ENCODE data around the gene MMP15.

DNA sequence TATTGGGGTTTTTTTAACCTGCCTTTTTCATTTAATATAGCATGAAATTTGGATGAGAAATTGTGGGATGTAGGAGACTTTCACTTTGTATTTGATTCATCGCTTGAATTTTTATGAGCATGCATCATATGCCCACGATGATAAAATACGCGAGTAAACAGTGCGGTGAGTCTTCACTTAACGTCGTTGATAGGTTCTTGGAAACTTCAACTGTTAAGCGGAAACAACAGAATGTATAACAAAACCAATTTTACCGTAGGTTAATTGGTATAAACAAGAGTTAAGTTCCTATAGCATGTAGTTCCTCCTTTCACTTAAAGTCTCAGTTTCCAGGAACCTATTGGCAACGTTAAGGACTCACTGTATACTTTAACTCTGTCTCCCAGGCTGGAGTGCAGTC is 28.7 kb downstream of the MMP15 start:
- TF ChIP-seq CTCF (IDR thresholded peaks at IDR 0.05; ENCODE audit: low read depth, low read length, missing input control) (no peak), TAF1 (conservative IDR thresholded peaks at IDR 0.05) (no peak), ATF3 (IDR thresholded peaks at IDR 0.05) (no peak), REST (IDR thresholded peaks at IDR 0.05) (no peak), FOXA1 (IDR thresholded peaks at IDR 0.05) (no peak), JUND (IDR thresholded peaks at IDR 0.05) (no peak), MAX (IDR thresholded peaks at IDR 0.05) (no peak), GABPA (IDR thresholded peaks at IDR 0.05 in 1 of 2, conservative IDR thresholded peaks at IDR 0.05 in 1 of 2) (no peak), RAD21 (IDR thresholded peaks at IDR 0.05) (no peak), YY1 (IDR thresholded peaks at IDR 0.05) (no peak)

Data from liver (tissue), 3 donors.